NCI-H128 (cell line): Measurements from ENCODE around the gene FAM181B.

Experiments
- DNase-seq: peaks from one replicate; lab custom pipeline; 2025; ENCODE audit not compliant: unreplicated experiment; lab: John Stamatoyannopoulos, UW

FAM181B gene, protein sequence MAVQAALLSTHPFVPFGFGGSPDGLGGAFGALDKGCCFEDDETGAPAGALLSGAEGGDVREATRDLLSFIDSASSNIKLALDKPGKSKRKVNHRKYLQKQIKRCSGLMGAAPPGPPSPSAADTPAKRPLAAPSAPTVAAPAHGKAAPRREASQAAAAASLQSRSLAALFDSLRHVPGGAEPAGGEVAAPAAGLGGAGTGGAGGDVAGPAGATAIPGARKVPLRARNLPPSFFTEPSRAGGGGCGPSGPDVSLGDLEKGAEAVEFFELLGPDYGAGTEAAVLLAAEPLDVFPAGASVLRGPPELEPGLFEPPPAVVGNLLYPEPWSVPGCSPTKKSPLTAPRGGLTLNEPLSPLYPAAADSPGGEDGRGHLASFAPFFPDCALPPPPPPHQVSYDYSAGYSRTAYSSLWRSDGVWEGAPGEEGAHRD

DNA sequence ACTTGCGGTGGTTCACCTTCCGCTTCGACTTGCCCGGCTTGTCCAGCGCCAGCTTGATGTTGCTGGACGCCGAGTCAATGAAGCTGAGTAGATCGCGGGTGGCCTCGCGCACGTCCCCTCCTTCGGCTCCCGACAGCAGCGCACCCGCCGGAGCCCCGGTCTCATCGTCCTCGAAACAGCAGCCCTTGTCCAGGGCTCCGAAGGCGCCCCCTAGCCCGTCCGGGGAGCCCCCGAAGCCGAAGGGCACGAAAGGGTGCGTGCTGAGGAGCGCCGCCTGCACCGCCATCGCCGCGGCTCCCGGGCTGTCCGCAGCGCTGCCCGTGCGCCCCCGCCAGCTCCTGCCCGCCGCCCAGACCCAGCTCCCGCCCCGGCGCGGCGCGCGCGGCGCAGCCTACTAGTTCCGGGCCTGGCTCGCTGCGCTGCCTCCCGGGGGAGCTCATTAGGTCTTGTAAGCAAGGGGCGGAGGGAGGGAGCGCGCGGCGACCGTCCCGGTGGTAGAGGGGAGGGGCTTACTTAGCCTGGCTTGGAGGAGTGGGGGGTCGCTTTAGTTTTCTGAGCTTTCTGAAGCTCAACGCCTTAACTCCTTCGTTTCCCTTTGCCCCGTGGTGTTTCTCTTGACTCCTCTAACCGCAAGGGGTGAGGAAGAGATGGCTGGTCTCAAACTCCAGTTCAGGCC is at the start of gene FAM181B:
Gene FAM181B (minus strand): TSS at position 421 of the 676 bp plus-strand sequence. CDS start 135 bp downstream, at position 286.
- DNase-seq: no peak

DNA sequence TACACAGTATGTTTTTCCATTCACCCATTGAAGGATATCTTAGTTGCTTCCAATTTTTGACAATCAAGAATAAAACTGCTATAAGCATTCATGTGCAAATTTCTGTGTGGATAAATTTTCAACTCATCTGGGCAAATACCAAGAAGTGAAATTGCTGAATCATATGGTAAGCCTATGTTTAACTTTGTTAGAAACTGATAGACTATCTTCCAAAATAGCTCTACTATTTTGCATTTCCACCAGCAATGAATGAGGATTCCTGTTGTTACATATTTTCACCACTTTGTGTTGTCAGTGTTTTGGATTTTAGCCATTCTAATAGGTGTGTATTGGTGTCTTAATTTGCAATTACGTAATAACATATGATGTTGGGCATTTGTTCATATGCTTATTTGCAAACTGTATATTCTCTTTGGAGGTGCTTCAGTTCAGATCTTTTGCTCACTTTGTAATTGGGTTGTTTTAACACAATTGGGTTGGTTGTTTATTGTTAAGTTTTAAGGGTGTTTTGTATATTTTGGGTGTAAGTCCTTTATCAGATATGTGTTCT is 49.2 kb upstream of the FAM181B start:
- no peak for DNase-seq

DNA sequence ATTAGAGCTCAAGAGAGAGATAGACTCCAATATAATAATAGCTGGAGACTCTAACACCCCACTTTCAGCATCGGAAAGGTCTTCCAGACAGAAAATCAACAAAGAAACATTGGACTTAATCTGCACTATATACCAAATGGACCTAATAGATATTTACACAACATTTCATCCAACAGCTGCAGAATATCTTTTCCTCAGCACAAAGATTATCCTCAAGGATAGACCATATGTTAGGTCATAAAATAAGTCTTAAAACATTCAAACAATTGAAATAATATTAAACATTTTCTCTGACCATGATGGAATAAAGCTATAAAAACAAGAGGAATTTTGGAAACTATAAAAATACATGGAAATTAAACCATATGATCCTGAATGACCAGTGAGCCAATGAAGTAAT is 45.1 kb upstream of the FAM181B start:
- no peak for DNase-seq

DNA sequence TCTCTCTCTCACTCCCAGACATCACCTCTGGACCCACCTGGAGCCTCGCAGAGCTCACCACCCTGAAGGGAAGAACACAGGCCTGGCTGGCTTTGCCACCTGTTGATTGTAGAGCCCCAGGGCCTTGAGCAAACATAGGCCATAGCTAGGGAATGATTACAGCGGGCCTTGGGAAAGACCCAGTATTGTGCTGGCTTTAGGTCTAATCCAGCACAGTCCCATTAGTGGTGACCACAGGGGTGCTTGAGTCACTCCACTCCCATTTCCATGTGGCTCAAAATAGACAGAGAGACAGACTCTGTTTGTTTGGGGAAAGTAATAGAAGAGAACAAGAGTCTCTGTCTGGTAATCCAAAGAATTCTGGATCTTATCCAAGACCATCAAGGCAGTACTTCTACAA is 42.7 kb upstream of the FAM181B start:
- no peak for DNase-seq

DNA sequence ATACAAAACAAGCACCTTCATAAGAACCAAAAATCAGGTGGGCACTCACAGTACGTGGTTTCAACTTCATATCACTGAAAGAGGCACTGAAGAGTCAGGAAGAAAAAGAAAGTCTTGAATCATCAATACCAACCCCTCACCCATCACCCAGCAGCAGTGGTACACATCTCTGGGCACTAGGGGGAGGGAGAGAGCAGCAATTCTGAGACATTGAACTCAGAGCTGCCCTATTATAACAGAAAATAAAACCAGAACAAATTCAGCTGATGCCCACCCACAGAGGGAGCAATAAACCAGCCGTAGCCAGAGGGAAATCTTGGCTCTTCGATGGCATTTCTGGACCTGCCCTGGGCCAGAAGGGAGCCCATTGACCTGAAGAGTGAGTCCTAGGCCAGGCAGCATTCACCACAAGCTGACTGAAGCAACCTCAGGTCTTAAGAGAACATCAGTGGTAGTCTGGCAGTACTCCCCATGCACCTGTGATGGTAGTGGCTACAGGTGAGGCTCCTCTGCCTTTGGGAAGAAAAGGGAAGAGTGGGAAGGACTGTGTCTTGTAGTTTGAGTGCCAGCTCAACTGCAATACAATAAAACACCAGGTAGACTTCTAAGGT is 42.2 kb upstream of the FAM181B start:
- DNase-seq: no peak

DNA sequence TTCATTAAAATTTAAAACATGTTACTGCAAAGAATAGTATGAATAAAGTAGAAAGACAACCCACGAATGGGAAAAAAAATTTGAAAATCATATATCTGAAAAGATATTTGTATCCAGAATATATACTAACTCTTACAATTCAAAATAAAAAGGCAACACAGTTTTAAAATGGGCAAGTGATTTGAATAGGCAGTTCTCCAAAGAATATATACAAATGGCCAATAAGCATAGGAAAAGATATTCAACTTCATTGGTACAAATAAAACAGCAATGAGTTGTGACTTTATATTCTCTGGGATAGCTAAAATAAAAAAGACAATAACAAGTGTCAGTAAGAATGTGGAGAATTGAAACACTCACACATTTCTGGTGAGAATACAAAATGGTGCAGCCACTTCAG is 41.6 kb upstream of the FAM181B start:
- DNase-seq: no peak

DNA sequence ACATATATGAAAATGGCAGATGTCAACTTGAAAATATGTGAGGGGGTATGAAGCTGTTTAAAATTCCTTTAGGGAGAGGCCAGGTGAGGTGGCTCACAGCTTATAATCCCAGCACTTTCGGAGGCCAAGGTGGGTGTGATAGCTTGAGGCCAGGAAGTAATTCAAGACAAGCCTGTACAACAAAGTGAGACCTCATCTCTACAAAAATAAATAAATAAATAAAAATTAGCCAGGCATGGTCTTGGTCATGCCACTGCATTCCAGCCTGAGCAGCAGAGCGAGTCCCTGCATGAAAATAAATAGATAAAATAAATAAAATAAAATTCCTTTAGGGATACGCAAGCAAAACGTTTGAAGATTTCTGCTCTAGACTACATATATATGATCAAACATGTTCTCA is 38.1 kb upstream of the FAM181B start:
- DNase-seq: no peak

DNA sequence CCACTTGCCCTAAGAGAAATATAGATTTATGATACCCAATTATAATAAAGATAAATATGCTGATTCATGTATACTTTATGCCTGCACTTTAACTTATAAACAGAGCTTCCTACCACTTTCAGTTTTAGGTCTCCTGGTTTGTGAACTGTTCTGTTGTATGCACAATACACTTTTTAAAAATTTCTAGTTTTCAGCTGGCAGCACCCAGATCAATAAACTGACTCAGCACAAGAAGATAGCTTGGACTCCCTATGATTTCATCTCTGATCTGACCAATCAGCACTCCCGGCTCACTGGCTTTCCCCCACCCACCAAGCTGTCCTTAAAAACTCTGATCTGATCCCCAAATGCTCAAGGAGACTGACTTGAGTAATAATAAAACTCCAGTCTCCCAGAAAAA is 33.5 kb upstream of the FAM181B start:
- no peak for DNase-seq

DNA sequence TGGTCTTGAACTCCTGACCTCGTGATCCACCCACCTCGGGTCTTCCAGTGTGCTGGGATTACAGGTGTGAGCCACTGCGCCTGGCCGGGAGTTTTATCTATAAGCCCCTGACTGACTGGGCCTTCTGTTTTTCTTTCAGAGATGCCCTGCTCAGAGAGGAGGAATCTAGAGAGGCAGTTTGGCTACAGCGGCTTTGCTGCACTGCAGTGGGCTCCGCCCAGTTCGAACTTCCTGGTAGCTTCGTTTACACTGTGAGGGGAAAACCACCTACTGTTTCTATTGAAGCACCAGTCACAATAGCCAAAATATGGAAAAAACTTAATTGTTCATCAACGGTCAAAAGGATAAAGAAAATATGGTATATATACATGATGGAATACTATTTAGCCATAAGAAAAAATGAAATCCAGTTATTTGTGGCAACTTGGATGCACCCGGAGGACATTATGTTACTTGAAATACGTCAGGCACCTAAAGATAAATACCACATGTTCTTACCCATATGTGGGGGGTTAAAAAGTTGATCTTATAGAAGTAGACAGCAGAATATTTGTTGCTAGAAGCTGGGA is 31.9 kb upstream of the FAM181B start:
- no peak for DNase-seq

DNA sequence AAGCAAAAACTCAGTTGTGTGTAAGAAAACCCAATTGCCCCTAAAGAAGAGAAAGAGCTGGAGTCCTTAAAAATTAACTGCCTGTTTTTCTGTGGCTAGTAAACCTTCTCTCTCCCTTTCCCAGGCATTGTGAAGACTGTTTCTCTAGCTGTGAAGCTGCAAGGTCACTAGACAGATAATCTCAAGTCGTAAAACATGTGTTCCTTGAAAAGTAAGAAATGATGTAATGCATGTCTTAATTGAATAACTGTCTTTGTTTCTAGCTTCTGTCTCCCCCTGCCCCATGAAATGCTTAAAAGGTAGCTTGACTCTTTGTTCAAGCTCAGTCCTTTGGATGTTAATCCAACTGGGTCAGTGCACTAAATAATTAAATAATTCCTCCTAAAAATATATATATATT is 29.5 kb upstream of the FAM181B start:
- DNase-seq: no peak

DNA sequence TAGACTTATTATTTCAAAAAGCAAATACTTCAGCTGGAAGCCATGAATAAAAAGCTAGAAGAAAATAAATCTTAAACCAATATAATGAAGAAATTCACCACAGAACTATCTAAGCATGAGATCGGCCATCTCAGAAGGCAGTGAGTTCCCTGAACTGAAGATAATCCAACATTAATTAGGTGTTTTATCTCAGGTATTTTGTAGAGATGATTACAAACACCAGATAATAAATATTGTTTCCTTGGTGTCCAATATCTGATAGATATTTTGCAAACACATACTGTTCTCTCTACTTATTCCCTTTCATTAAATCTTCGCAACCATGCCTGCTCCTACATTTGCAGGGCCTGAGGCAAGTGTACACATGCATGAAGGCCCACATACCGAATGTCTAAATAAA is 26.0 kb upstream of the FAM181B start:
- no peak for DNase-seq

DNA sequence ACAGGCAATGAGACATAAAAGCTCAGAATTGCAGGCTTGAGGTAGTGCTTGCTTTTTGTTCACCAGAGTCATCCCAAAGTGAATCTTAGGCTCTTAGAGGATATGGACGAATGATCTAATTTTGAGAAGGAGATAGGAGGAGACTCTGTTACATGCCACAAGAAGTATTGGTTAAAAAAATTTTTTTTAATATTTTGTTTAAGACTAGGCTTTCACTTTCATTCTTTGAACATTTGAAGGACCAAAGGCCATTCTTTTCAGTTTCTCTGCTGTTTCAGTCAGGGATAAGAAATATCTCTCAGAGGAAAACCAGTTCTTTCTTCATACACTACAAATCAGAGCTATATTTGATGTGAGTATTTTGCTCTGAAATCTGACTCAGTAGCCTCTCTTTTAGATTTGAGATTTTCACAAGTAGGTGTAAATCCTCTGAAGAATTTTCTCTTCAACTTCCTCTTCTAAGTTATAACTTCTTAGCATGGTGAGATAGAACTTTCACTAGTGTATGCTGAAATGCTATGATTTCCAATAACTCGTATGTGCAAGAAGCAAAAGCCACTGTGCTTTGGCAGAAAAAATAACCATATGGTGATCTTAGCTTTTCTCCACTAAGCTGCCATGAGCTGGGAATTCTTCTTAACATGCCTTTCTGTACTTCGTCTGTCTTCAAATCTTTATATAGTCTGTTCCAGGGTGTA is 24.1 kb upstream of the FAM181B start:
- DNase-seq: no peak

DNA sequence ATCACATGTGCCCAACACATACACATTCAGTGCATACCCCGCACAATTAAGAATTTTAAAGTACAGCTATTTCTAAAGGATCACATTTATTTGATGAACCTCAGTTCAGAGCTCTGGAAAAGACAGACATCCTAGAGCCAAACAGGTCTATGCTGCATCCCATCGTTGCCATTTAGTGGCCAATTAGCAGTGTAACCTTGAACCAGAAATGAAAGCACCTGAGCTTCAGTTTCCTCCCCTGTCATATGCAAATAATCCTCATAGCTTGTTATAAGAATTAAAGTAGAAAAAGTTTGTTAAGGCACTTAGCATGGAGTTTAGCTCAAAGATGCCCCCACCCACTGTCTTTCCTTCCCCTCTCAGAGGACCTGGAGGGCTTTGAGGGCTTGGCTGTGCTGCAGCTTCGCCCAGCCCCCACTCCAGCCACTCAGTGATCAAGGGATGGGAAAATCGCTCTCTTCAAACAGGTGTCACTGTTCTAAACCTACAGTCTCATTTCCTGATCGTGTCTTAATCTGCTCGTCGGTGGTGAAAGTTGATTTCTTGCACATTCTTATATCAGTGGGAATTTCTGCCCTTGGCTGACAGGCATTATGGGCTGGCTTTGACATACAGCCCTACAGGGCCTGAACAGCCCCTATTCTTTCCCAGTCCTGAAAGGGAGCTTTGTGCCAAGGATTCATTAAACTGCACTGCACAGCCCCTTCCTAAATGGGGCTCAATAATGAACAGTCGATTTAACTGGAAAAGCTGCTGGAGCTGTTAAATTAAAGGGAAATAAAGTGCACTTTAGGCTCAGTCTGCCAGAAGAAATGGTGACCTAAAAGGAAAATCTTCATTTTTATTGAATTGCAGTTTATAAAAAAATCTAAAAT is 23.3 kb upstream of the FAM181B start:
- DNase-seq: no peak

DNA sequence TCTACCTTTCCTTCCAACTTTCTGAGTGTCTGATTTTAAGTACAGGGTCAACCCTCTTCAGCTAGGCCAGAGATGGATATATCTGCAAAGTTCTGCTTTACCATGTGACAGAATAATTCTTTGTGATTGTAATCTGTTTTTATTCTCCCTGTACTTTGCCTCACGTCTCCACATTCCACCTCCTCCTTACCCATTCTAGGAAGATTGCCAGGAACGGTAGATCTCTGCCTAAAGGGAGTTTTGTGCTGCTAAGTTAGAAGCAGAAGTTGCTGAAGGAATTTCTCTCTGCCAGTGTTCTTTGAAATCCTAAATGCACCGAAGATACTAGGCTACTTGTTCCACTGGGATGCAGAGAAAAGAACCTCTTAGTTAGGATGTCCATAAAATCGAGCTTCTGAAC is 20.7 kb upstream of the FAM181B start:
- no peak for DNase-seq

DNA sequence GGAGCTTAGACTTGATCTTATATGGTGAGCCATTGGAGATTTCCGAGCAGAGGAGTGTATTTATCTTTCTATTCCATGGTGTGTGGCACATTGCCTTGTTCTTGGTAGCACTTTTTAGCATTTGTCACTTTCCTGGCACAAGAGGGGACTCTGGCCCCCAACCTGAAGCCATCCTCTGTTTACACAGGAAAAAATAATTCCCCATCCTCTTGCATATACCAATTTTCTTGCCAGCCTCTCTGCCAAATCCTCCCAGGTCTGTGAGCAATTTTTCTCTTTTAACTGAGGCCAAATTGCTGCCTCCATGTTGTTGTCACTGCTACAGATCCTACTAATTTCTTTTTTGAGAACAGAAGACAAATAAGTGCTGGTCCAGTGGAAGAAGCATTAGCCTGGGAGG is 20.3 kb upstream of the FAM181B start:
- DNase-seq: no peak

DNA sequence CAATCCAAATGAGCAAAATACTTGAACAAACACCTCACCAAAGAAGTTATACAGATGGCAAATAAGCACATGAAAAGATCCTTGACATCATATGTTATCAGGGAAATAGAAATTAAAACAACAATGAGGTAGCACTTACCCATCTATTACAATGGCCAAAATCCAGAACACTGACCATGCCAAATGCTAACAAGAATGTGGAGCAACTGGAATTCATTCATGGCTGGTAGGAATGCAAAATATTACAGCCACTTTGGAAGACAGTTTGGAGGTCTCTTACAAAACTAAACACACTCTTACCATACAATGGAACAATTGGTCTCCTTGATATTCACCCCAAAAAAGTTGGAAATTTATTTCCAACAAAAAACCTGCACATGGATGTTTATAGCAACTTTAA is 19.1 kb upstream of the FAM181B start:
- no peak for DNase-seq

DNA sequence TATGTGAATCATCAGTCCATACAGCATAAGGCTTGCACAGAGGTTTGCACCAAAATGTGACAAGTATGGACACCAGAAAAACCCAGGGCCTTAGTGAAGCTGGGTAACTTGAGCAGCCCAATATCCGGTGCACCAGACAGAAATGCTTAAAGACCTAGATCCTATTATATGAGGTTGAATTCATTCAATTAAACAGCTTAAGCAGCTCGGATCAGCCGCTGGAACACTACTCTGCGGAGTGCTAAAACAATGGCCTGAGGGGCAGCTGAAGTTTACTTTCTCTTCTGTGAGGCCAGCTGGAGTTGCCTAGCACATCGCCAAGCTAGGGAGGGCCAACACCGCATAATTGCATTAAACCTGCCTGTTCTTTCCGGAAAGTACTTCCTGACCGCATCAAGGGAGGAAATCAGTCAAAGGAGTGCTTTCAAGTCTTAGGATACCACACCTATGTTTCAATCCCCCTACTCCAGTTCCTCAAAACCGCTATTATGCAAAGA is 17.0 kb upstream of the FAM181B start:
- no peak for DNase-seq

DNA sequence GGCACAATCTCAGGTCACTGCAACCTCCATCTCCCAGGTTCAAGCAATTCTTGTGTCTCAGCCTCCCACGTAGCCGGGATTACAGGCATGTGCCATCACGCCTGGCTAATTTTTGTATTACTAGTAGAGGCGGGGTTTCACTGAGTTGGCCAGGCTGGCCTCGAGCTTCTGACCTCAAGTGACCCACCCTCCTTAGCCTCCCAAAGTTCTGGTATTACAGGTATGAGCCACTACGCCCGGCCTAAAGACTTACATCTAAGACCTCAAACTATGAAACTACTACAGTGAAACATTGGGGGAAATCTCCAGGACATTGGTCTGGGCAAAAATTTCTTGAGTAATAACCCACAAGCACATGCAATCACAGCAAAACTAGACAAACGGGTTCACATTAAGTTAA is 13.8 kb upstream of the FAM181B start:
- no peak for DNase-seq

DNA sequence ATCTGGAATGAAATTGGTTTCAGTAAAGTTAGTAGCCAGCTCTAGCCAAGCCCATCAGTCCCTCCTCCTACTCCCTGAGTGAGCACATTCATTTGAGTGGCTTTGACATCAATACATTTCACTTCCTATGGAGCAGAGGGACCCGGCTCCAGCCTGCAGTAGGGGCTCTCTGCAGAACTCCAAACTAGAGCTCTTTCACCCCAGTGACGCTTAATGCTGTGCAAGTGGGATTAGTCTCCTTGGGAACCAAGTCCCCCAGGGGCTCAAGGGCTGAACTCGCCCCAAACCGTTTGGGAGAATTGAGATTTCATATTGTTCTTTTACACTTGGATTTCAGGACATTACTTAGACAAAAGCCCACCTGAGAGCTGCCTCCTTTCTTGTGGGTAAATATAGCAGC is 4.4 kb upstream of the FAM181B start:
- no peak for DNase-seq

DNA sequence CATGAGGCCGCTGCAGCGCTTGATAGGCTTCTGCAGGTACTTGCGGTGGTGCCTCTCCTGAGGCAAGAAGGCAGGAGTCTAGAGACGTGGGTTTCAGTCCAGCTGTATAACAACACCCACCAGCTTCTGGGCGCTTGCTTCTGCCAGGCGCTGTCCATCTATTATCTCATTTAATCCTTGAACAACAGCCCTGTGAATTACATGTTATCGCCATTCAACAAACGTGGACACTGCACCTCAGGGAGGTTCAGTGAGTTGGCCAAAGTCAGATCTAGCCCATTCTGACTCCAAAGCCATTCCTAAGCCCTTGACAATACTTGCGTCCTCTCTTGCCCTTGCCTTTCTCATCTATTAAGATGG is 436 bp upstream of the FAM181B start:
- DNase-seq: no peak
